HL-60 (cell line): Measurements from ENCODE around the gene ZFHX3.

ENCODE experiments used
- DNase-seq, 2 experiments: peaks; one replicate each; pipeline ENCODE4 v3.0.0-alpha.2; 2010 to 2020; ENCODE audit warnings: low read depth in 1 of 2, low spot score in 1 of 2
- H3K27ac ChIP-seq: fragments of 250-450 bp; sonication (Bioruptor Pico); replicated peaks from 2 replicates; pipeline ENCODE4 v1.5.1; 2020; ENCODE audit warnings: mild to moderate bottlenecking, moderate library complexity
- H3K27me3 ChIP-seq: fragments of 250-450 bp; sonication (Bioruptor Pico); 2 replicates; pipeline ENCODE4 v1.5.1; 2021; ENCODE audit warnings: mild to moderate bottlenecking, moderate library complexity; ENCODE audit not compliant: insufficient read depth, poor library complexity, severe bottlenecking
- H3K4me3 ChIP-seq: replicated peaks from 2 replicates; pipeline ENCODE4 v1.5.1; 2011; ENCODE audit warnings: mild to moderate bottlenecking, control low read depth, low read length; ENCODE audit not compliant: insufficient read depth
- CTCF ChIP-seq: IDR thresholded peaks from one replicate; pipeline ENCODE4 v1.5.1; 2011; ENCODE audit warnings: low read length, control low read depth, inconsistent platforms; ENCODE audit not compliant: insufficient read depth
- GABPA ChIP-seq: IDR thresholded peaks from 2 replicates; pipeline ENCODE4 v1.6.1; 2012; ENCODE audit warnings: low read depth
- POLR2AphosphoS5 ChIP-seq: IDR thresholded peaks from 2 replicates; pipeline ENCODE4 v1.6.1; 2012; ENCODE audit warnings: low read depth
- REST ChIP-seq: IDR thresholded peaks from 2 replicates; pipeline ENCODE4 v1.6.1; 2012; ENCODE audit warnings: low read depth; ENCODE audit not compliant: insufficient replicate concordance
- SPI1 ChIP-seq: IDR thresholded peaks from 2 replicates; pipeline ENCODE4 v1.6.1; 2012; ENCODE audit warnings: low read depth, mild to moderate bottlenecking, borderline replicate concordance

ZFHX3 gene

GRCh38 chr16:73051226-73051625, 3.3 kb upstream of the ZFHX3 start:
- Histone ChIP-seq H3K27me3 (no peaks in the 10 kb centered on the region), H3K27ac (no peak overlapping the region), H3K4me3 (no peak overlapping the region)
- no peak for DNase-seq
- no peak for TF ChIP-seq GABPA
- TF ChIP-seq CTCF = no peak
- TF ChIP-seq POLR2AphosphoS5 = no peak
- no peak for TF ChIP-seq REST
- no peak for TF ChIP-seq SPI1

GRCh38 chr16:73050201-73051099, 2.5 kb upstream of the ZFHX3 start:
- no peaks in the 10 kb centered on the region for H3K27me3 ChIP-seq
- DNase-seq = no peak
- H3K4me3 ChIP-seq = no peak overlapping the region
- TF ChIP-seq POLR2AphosphoS5 = no peak
- TF ChIP-seq CTCF = no peak
- TF ChIP-seq SPI1 = no peak
- TF ChIP-seq GABPA = no peak
- no peak for TF ChIP-seq REST
- no peak overlapping the region for H3K27ac ChIP-seq

GRCh38 chr16:73049511-73049910, 1.6 kb upstream of the ZFHX3 start:
- H3K4me3 ChIP-seq = no peak overlapping the region
- no peaks in the 10 kb centered on the region for H3K27me3 ChIP-seq
- no peak for DNase-seq
- TF ChIP-seq CTCF (no peak), GABPA (no peak), POLR2AphosphoS5 (no peak), SPI1 (no peak), REST (no peak)
- H3K27ac ChIP-seq = no peak overlapping the region
